Sciatic nerve (tissue), 2 donors: Measurements from ENCODE around the gene DNAAF3. TPM values are rescaled to one million over a fixed set of nuclear protein-coding genes. Genes with fewer than 3 reads are reported as not detected.
"Not testable (repeated sequence)": the region's sequence is repeated elsewhere in the genome, so short reads cannot be mapped to it uniquely, and the experiment has no call there.

ENCODE experiments used
- ATAC-seq: fragments of 200-7000 bp; cut with Tn5 transposase; one replicate; pipeline ENCODE4 v1.9.1; 2020; ENCODE audit warnings: mild to moderate bottlenecking, moderate library complexity
- DNase-seq: peaks from one replicate; pipeline ENCODE4 v3.0.0-alpha.2; 2020; ENCODE audit warnings: low spot score
- intact Hi-C: fragments of 100-400 bp; cut with DNase I; formaldehyde crosslinking; loops from one replicate; pipeline ENCODE4 v1.14.2; 2022
- total RNA-seq: library from RNA; stranded (reverse); fragmentation: NEBNext Ultra II Directional; extraction: Animal tissue kit (Norgen Biotek cat#: 25700); gene quantifications from one replicate; pipeline ENCODE4 v1.2.1, GENCODE V29; 2021
- donor health status: DM: no; HTN: no; CAD: no.
- donor health status: DM: no; HTN: no; CAD: no.

DNAAF3 gene
- total RNA-seq, 1 donor from 2014 or later, result 0.62 TPM

DNA sequence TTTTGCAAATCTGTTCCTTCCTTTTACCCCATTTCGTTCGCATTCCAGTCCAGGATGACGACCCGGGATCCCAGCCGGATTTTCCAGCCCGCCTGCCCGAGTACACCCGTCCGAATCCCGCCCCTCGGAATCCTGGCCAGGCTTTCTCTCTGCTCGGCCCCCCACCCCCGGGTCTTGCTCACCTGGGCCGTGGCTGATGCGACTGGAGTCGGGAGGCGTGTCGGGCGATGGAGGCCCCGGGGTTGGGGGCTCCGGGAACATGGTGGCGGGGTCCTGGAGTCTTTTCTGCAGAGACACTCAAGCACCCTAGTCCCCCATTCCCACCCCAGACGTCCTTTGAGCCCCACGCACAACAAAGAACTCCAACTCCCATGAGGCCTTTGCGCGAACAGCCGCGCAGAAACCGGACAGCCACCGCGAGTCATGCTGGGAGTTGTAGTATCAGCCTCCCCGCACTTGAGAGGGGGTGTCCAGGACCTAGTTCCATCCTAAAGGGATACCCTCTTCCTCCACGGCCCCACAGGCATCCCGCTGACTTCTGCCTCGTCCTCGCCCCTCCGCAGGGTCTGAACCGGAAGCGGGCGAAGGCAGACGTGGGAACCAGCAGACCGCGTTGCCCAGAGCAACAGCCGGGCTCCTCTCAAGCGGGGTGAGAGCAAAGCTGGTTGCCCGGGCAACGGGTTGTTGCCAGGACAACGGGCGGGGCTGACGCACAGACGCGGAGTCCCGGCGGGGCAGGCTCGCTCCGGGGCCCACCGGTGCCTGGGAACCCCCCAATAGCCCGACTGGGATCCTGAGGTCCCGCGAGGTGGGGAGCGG, 12.6 kb upstream of the DNAAF3 start:
- DNase-seq, result peak; percentile 72

DNA sequence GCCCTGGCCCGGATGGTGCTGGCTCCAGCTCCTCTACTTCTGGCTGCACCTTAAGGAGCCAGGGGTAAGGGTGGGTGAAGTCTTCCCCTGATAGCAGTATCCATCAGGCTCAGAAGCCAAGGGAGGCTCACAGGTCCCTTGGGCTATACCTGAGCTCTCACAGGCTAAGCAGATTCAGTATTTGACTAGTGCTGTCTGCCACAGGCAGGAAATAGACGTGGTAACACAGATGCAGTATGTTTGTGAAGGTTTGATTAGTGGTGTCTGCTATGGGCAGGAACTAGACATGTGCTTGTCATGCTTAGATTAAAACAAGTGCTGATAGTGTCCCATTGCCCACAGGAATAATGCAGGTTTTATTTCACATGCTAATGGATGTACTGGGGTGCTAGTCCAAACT, 9.7 kb upstream of the DNAAF3 start:
- intact Hi-C loops, result no loop called here
- DNase-seq (no peak), ATAC-seq (no peak)

More for the DNA sequence above, 12.6 kb upstream of the DNAAF3 start:
- ATAC-seq, result peak; percentile 84
- intact Hi-C loops, result no loop called here

DNA sequence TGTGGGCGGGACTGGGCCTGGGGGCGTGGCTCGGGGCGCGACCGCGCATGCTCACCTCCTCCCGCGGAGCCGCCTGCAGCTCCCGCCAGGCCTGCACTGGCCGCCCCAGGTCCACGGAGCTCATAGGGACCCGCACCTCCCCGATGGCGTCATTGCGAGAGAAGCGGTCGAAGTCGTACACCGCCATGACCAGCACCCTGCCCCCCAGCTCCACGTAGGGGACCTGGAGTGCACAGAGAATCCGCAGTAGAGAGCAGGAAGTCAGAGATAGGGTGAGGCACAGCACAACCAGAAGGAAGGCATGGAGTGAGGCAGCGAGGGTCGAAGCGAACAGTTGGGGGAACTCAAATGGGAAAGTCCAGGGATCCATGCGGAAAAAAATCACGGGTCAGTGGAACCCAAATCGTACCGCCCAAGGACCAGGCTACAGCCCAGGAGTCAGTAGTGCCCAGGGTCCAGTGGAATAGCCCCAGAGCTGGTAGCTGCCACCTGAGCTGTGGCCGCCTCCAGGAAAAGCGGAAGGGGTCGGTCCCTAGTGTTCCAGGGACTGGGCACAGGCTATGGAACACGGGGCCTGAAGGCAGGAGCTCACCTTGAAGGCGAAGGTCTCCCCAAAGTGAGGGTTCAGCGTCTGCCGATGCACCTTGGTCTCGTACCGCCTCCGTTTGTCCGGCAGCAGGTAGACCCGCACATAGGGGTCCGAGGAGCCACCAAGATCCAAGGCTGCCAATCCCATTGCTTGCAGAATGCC, 8.9 kb upstream of the DNAAF3 start:
- DNase-seq, result no peak
- ATAC-seq, result no peak

DNA sequence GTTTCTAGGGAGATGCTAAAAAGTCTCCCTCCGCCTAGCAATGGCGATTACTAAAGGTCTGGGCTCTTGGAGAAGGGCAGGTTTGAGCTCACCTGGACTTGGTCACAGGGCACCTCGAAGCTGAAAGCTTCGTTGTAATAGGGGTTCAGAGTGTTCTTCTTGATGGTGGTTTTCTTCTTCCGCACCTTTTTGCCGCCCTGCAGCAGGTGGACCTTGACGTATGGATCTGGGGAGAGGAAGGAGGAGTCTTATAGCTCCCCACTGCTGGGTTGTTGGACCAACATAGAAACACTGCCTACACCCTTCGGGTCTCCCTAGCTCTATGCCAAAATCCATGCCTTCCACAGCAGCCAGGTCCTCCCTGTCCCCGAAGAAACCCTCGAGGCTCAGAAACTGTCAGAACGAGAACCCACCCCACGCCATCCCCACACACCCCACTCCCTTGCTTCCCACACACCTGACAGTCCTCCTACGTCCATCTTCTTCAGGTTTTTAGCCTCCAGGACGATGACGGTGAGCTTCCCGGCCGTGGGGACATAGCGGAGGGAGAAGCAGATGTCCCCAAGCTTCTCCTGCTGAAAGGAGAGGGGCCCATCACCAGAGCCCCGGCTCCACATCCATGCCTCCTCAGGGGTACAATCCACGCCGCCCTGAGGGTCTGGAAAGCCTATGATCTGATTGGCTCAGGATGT, 8.2 kb upstream of the DNAAF3 start:
- ATAC-seq, result no peak
- intact Hi-C loops, result no loop called here
- no peak for DNase-seq

More for the DNA sequence above, 8.9 kb upstream of the DNAAF3 start:
- intact Hi-C loops, result no loop called here

DNA sequence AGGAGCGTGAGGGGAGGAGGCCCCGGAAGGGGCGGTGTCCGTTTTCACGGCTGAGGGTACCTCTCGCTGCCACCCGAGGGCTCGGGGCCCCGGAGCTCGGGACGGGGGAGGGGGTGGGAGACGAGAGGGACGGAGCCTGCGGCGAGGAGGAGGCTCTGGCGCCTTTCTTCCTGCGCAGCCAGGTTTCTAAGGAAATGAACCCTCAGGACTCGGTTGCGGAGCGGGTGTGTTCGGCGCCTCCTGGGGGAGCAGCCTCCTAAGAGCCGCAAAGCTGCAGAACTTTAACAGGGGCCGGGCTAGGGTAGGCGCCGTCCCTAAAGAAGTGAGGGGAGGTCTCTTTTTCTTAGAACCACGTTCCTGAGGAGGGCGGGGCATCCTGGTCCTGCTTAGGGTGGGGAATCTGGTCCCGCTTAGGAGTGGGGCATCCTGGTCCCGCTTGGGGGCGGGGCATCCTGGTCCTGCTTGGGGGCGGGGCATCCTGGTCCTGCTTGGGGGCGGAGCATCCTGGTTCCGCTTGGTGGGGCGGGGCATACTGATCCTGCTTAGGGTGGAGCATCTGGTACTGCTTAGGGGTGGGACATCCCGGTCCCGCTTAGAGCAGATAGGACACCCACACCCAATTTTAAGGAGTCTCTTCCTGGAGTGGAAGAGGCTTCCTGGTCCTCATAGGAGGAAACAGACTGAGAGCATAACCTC, 7.4 kb upstream of the DNAAF3 start:
- intact Hi-C loops, result no loop called here

DNA sequence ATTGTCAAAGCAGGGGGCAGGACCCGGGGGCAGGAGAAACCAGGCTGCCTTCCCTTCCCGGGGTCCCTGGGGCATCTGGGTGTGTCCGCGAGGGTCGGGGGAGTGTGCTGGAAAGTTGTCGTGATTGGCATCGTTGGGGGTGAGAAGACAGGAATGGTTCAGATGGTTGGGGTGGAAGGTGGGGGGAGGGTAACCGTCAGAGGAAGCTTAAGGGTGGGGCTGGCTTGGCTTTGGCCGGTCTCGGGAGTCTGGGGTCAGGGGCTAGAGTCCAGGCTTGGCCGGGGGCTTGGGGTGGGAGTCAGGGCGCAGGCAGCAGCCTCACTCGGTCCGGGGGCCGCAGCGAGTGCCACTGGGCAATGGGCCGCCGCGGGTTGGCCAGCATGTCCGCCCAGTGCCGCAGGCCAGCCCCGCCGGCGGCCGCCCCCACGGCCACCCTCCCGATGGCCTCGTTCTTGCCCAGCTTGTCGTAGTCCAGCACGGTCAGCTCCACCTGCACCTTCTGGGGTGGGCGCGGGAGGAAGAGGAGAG, 6.8 kb upstream of the DNAAF3 start:
- DNase-seq (no peak), ATAC-seq (no peak)
- intact Hi-C loops, result no loop called here

More for the DNA sequence above, 7.4 kb upstream of the DNAAF3 start:
- DNase-seq (peak; percentile 75), ATAC-seq (peak; percentile 64)

DNA sequence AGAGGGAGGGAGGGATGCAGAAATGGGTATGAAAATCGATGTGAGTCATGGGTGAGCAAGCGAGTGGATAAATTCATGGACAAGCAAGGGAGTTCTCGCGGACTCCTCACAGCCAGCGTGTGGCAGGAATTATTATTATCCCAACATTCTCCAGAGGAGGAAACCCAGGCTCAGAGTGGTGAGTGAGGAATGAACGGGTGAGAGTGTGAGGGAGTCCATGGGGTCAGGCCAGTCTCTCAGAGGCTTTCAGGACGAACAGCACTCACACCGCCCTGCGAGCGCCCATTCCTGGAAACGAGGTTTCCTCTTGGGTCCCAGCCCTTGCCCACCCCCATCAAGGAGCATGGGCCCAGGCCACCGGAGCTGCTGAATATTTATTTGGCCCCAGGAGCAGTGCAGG, 6.3 kb upstream of the DNAAF3 start:
- intact Hi-C loops, result no loop called here
- ATAC-seq, result peak; percentile 10

DNA sequence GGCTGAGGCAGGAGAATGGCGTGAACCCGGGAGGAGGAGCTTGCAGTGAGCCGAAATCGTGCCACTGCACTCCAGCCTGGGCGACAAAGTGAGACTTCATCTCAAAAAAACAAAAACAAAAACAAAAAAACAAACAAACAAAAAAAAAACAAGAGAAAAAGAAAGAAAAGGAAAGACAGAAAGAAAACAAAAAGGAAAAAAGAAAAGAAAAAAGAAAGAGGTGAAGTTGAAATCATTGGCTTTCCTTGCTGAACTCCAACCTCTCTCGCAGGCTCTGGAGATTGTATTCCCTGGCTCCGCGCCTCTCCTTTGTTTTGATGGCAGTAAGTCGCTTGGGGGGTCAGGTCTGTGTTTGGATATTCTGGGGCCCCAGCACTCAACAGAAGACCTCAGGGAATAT, 5.9 kb upstream of the DNAAF3 start:
- intact Hi-C loops, DNase-seq, ATAC-seq: not testable (repeated sequence)

More for the DNA sequence above, 6.3 kb upstream of the DNAAF3 start:
- DNase-seq, result no peak

DNA sequence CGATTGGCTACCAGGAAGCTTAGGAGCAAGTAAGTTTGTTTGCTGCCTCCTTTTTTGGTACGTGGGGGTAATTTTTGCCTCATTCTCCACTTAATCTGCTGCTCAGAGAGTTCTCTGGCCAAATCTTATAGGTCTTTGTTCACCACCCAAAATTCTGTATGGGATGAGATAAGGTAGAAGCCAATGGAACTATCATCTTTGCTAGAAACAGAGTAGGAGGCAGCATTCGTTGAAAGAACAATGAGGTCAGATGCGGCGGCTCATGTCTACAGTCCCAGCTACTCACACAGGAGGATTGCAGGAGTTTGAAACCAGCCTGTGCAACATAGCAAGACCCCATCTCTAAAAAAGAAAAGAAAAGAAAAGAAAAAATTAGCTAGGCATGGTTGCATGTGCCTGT, 5.0 kb upstream of the DNAAF3 start:
- intact Hi-C loops, result no loop called here
- ATAC-seq, result no peak
- DNase-seq, result no peak

DNA sequence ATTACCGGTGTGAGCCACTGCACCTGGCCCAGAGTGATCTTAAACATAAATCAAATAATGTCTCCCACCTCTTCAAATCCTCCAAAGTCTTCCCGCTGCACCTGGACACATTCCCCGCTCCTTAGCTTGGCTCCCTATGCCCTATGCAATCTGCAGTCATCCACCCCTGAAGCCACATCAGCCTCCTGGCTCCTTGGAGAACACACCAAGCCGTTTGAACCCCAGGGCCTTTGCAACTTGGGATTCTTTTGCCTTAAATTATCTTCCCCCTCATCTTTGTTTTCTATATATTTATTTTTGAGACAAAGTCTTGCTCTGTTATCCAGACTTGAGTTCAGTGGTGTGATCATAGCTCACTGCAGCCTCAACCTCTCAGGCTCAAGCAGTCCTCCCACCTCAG, 2.7 kb upstream of the DNAAF3 start:
- intact Hi-C loops, result no loop called here
- DNase-seq (no peak), ATAC-seq (no peak)

DNA sequence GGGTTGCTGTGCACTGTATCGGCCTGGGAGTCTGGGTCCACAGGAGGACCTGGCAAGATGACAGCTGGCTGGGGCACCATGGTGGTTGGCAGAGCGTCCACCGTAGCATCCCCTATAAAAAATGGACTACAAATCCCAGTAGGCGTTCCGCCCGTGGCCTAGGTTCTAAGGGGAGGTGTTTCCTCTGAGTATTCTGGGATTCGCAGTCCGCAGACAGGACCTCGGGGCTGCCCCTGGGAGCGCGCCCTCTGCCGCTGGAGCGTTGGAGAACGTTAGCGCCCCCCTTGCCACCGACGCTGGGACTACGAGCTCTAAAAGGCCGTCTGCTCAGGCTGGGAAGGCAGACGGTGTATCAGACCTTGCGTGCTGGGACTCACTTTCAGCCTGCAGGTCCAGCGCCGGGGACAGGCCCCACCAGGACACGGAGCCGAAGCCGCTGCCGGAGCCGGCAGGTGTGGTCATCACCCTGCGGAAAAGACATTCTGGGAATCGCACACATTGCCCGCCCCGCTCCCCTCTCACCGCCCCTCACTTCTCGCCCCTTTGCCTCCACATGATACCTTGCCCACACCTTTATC, 372 bp downstream of the DNAAF3 start:
- ATAC-seq, result peak; percentile 60
- intact Hi-C loops, result no loop called here
- DNase-seq, result no peak

DNA sequence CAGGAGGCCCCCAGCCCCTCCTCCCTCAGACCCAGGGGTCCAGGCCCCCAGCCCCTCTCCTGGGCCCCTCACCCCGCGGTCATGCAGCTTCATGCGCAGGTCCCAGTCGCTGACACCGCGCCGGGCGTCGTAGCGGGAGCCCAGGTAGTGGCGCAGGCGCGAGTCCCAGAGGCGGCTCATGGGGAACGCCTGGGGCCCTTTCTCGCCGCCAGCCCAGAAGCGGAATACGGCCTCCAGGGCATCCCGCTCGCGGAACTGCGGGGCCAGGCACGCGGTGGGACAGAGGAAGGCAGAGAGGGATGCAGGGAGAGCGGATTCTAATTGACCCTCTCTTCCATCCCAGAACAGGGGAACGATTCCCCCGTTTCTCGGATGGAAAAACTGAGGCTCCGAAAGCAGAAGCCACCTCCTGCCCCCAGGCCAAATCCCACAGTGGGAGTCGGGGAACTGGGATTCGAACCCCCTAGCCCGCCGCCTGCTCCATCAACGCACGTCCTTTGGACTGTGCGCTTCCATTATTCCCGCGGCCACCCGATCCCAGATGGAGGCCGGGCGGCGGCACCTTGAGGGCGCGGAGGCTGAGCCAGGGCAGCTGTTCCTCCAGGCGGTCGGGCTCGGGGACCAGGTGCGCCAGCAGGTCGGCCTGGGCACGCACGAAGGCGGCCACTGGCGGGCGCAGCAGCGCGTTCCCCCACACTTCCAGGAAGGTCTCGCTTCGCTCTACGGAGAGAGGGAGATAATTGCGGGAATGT, 4.7 kb downstream of the DNAAF3 start:
- intact Hi-C loops, result no loop called here
- DNase-seq, result no peak
- ATAC-seq, result no peak

DNA sequence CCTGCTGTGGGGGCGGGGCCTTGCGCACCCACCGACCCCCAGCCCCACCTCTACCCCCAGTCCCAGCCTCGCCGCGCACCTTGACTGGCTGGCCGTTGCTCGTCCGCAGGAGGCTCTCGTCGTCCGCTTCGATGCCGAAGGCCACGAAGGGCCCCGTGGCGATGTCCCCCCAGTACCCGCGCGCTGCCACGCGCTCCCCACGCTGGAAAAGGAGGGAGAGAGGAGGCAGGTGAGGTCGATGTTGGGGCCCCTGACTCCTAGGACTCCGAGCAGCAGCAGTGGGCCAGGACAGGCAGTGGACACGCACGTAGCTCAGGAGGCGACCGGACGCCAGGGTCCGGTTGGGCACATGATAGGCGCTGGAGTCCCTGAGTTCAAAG, 5.4 kb downstream of the DNAAF3 start:
- intact Hi-C loops, result no loop called here
- ATAC-seq, result no peak

DNA sequence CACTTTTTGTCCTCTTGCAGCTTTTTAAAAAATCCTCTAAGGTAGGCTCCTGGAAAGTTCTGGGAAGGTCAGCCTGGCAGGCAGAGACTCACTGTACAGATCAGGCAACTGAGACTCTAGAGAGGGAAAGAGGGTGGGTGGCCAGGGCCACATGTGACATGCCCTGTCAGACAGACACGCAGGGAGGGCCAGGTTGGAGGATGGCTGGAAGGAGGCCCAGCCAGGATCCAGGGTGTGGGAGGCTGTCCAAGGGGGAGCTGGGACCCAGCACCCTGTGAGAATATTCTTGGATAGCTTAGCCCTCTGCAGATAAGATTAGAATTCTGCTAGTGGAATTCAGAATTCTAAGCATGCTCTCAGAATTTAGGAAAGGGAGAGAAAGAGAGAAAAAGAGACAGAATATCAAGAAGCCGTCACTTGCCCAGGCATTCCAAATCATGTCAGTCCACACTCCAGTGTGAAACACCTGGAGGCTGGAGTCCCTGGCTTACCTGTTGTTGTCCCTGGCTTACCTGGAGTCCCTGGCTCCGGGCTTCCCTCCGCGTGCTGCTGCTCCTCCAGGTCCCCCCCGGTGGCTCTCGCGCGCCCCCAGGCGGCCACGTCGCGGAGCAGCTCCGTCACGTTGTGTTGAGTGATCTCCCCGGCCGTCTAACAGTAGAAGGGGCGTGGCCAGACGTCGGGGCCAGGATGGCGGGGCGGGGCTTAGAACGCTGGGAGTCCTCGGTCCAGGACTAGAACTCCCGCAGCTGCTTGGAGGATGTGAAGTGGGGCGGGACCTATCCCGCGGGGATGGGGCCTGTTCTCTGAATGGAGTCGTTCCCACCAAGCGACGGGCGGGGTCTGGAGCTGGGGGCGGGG, 6.1 kb downstream of the DNAAF3 start:
- ATAC-seq, result peak; percentile 69
- intact Hi-C loops, result no loop called here
- peak; percentile 81 for DNase-seq

More for the DNA sequence above, 5.4 kb downstream of the DNAAF3 start:
- no peak for DNase-seq

DNA sequence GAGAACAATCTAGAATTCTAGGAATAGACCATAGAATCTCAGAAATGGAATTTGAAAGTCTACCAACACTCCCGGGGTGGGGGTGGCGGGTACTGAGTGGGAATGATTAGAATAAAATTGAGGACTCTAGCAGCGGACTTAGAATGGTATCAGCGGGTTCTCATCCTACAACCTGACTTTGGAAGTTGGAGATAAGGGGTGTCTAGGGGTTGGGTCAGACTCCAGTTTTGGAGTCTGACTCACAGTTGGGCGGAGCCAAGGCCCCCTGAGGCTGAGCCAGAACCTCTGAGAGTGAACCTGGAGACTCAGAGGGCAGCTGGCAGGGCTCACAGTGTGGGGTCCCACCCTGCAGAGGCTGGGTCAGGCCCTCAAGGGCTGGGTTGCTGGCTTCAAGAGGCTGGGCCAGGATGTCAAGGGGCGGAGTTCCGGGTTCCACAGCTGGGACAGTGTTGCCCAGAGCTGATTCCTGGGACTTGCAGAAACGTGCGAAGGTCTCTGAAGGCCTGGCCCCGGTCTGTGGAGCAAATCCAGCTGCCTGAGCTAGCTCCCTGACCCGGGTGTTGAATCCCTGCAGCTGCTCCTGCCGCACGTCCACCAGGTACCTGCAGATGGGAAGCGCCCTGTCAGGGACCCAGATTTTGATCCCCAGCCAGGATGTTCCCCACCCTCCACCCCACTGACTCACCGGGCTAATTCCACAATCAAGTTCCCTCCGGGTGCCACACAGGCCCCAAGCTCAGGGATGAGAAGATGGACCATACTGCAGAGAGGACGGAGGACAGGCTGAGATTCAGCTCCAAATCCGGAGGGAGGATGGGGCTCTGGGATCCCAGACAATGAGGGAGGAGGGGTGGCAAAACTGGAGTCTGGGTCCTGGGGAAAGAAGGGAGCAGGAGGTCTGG, 7.3 kb downstream of the DNAAF3 start:
- ATAC-seq (peak; percentile 82), DNase-seq (no peak)
- intact Hi-C loops, result no loop called here

DNA sequence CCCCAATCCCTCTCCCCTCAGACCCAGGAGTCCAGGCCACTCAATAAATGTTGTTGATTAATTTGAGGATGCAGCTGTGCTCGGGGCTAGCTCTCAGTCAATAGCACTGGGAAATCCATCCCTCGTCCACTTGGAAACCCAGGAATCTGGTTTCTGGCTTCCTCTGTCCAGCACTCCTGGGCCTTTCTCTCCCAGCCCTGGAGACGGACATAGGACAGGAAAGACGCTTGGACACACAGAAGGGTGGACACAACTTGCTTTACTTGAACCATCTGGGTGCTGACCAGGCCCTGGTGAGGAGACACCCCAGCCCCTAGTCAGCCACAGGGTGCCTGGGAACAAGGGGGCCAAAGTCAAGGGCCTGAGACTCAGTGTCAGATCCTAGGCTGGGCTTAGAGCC, 8.0 kb downstream of the DNAAF3 start:
- intact Hi-C loops, result no loop called here
- no peak for ATAC-seq
- no peak for DNase-seq
